Fibroblast of lung (primary cell): ENCODE measurements around the gene WDR36.

Experiments
- CTCF ChIP-seq, 2 donors: IDR thresholded peaks in 1 of 2; conservative IDR thresholded peaks in 1 of 2; 1 replicate in 1 of 2; 2 replicates in 1 of 2; pipeline ENCODE4 v1.5.1; 2011 to 2012; ENCODE audit warnings: low read length in 2 of 2, control low read depth in 1 of 2, inconsistent platforms in 1 of 2, low read depth in 1 of 2, mild to moderate bottlenecking in 1 of 2
- EZH2 ChIP-seq: IDR thresholded peaks from 2 replicates; pipeline ENCODE4 v1.5.1; 2012; ENCODE audit warnings: low read length, control low read depth, mild to moderate bottlenecking; ENCODE audit errors: missing control alignments

- TF ChIP-seq CTCF (conservative IDR thresholded peaks at IDR 0.05 in 1 of 2, IDR thresholded peaks at IDR 0.05 in 1 of 2; ENCODE audit: low read depth in 1 of 2, low read length in 2 of 2), result no peak
- no peak for TF ChIP-seq EZH2
Observed at GRCh38 chr5:111173476-111173875, 81.3 kb downstream of the WDR36 start.
